ENCODE measurements around the gene FAM222B. TPM values are rescaled to one million over a fixed set of nuclear protein-coding genes. Genes with fewer than 3 reads are reported as not detected.

The FAM222B gene
- polyA plus RNA-seq, 1 donor (not counting 4 experiments of a cell fraction or from before 2014, with no cell fraction given), result 6.5 TPM

DNA sequence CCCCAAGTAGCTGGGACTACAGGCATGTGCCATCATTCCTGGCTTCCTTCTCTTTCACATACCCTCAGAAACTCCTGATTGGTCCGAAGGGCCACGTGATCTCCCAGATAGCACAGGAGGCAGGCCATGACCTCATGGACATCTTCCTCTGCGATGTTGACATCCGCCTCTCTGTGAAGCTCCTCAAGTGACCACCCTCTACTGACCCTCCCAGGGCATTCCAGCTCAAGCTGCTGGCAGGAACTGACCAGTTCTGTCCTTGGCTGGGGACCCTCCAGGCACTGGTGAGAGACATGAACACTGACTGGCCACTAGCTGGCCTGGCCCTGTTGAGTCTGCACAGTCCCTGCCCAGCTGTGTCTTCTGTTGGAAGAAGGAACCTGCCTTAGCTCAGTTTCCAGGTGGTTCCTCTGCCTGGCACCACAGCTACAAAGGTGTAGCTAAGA, 17.8 kb upstream of the FAM222B start:
- DNase-seq (ENCODE audit: low read depth, low spot score), result no peak
- FAIRE-seq, result no peak
- Histone ChIP-seq H3K79me2 (ENCODE audit: control insufficient read depth, insufficient read depth, low read length) (peaks cover 10% of the 10 kb centered on the region), H3K27me3 (ENCODE audit: control insufficient read depth, extremely low read depth, insufficient read depth, low read length) (no peaks in the 10 kb centered on the region), H3K9me1 (ENCODE audit: control insufficient read depth, extremely low read depth, insufficient read depth, low read length) (peaks cover 3% of the 10 kb centered on the region), H3K9me3 (ENCODE audit: control insufficient read depth, low read depth, low read length) (no peaks in the 10 kb centered on the region), H3K36me3 (ENCODE audit: control insufficient read depth in 2 of 2, extremely low read depth in 1 of 2, insufficient read depth in 2 of 2, low read length in 2 of 2) (peaks cover 27 to 29% of the 10 kb centered on the region in 2 experiments), H2AFZ (ENCODE audit: control insufficient read depth, low read length) (no peak overlapping the region), H3K4me2 (ENCODE audit: control insufficient read depth, extremely low read depth, insufficient read depth, low read depth, low read length) (no peak overlapping the region), H4K20me1 (ENCODE audit: control insufficient read depth, extremely low read depth, insufficient read depth, low read length) (no peaks in the 10 kb centered on the region), H3K9ac (ENCODE audit: control insufficient read depth, extremely low read depth, insufficient read depth, low read length) (no peak overlapping the region), H3K4me3 (ENCODE audit: control insufficient read depth in 2 of 3, extremely low read depth in 1 of 3, insufficient read depth in 2 of 3, low read depth in 1 of 3, low read length in 3 of 3) (no peak overlapping the region), H3K27ac (ENCODE audit: control insufficient read depth, insufficient read depth, low read length) (no peak overlapping the region), H3K4me1 (ENCODE audit: control insufficient read depth, extremely low read depth, insufficient read depth, low read length) (peaks cover 7% of the 10 kb centered on the region)
- dilution Hi-C loops (cut with MboI; ENCODE audit: extremely low pct_ligation_motif_present, low sequenced_read_pairs), result no loop called here
- TF ChIP-seq, protein P1, sequence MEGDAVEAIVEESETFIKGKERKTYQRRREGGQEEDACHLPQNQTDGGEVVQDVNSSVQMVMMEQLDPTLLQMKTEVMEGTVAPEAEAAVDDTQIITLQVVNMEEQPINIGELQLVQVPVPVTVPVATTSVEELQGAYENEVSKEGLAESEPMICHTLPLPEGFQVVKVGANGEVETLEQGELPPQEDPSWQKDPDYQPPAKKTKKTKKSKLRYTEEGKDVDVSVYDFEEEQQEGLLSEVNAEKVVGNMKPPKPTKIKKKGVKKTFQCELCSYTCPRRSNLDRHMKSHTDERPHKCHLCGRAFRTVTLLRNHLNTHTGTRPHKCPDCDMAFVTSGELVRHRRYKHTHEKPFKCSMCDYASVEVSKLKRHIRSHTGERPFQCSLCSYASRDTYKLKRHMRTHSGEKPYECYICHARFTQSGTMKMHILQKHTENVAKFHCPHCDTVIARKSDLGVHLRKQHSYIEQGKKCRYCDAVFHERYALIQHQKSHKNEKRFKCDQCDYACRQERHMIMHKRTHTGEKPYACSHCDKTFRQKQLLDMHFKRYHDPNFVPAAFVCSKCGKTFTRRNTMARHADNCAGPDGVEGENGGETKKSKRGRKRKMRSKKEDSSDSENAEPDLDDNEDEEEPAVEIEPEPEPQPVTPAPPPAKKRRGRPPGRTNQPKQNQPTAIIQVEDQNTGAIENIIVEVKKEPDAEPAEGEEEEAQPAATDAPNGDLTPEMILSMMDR (optimal IDR thresholded peaks at IDR 0.05 in 1 of 3, IDR thresholded peaks at IDR 0.05 in 1 of 3, conservative IDR thresholded peaks at IDR 0.05 in 1 of 3; ENCODE audit: extremely low read depth in 1 of 3, insufficient read depth in 2 of 3, low read length in 3 of 3), result no peak
- TF ChIP-seq EZH2 (IDR thresholded peaks at IDR 0.05; ENCODE audit: low read length), result no peak

GRCh38 chr17:28858801-28859355, 16.3 kb upstream of the FAM222B start:
- Histone ChIP-seq H3K4me2 (ENCODE audit: control insufficient read depth, extremely low read depth, insufficient read depth, low read depth, low read length) (no peak overlapping the region), H4K20me1 (ENCODE audit: control insufficient read depth, extremely low read depth, insufficient read depth, low read length) (no peaks in the 10 kb centered on the region), H3K9me1 (ENCODE audit: control insufficient read depth, extremely low read depth, insufficient read depth, low read length) (peaks cover under 1% of the 10 kb centered on the region), H2AFZ (ENCODE audit: control insufficient read depth, low read length) (no peak overlapping the region), H3K4me1 (ENCODE audit: control insufficient read depth, extremely low read depth, insufficient read depth, low read length) (peaks cover 11% of the 10 kb centered on the region), H3K9ac (ENCODE audit: control insufficient read depth, extremely low read depth, insufficient read depth, low read length) (no peak overlapping the region), H3K27ac (ENCODE audit: control insufficient read depth, insufficient read depth, low read length) (no peak overlapping the region), H3K36me3 (ENCODE audit: control insufficient read depth in 2 of 2, extremely low read depth in 1 of 2, insufficient read depth in 2 of 2, low read length in 2 of 2) (peaks cover 27 to 29% of the 10 kb centered on the region in 2 experiments), H3K4me3 (ENCODE audit: control insufficient read depth in 2 of 3, extremely low read depth in 1 of 3, insufficient read depth in 2 of 3, low read depth in 1 of 3, low read length in 3 of 3) (no peak overlapping the region), H3K27me3 (ENCODE audit: control insufficient read depth, extremely low read depth, insufficient read depth, low read length) (no peaks in the 10 kb centered on the region), H3K79me2 (ENCODE audit: control insufficient read depth, insufficient read depth, low read length) (peaks cover 15% of the 10 kb centered on the region), H3K9me3 (ENCODE audit: control insufficient read depth, low read depth, low read length) (no peaks in the 10 kb centered on the region)
- TF ChIP-seq EZH2 (IDR thresholded peaks at IDR 0.05; ENCODE audit: low read length), result no peak
- TF ChIP-seq, protein P1 (optimal IDR thresholded peaks at IDR 0.05 in 1 of 3, IDR thresholded peaks at IDR 0.05 in 1 of 3, conservative IDR thresholded peaks at IDR 0.05 in 1 of 3; ENCODE audit: extremely low read depth in 1 of 3, insufficient read depth in 2 of 3, low read length in 3 of 3), result no peak
- FAIRE-seq (no peak), DNase-seq (ENCODE audit: low read depth, low spot score) (no peak)
- dilution Hi-C loops (cut with MboI; ENCODE audit: extremely low pct_ligation_motif_present, low sequenced_read_pairs), result no loop called here
